HG03457 (cell line): ENCODE results near the gene FAM83D.
"Not testable (repeated sequence)": the region's sequence is repeated elsewhere in the genome, so short reads cannot be mapped to it uniquely, and the experiment has no call there.

Source experiments
- ATAC-seq: cut with Tn5 transposase; IDR thresholded peaks from one replicate; pipeline ENCODE4 v1.9.1; 2021; ENCODE audit warnings: moderate number of reproducible peaks; ENCODE audit not compliant: unreplicated experiment

Gene FAM83D

GRCh38 chr20:38932457-38933120, 6.4 kb downstream of the FAM83D start:
- ATAC-seq = no peak

DNA sequence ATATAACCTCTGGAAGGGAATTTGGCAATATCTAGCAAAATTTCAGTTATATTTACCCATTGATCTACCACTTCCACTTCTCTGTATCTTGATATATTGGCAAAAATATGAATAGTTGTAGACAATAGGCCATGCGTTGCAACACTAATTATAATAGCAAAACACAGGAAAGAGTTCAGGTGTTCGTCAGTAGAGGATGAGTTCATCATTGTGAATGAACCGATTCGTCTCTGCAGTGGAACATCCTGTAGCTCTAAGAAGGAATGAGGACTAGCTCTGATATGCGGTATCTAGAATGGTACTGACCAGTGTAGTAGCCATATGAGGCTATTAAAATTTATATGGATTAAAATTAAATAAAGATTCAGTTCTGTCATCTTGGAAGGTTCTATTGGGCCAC, 8.3 kb downstream of the FAM83D start:
- no peak for ATAC-seq

DNA sequence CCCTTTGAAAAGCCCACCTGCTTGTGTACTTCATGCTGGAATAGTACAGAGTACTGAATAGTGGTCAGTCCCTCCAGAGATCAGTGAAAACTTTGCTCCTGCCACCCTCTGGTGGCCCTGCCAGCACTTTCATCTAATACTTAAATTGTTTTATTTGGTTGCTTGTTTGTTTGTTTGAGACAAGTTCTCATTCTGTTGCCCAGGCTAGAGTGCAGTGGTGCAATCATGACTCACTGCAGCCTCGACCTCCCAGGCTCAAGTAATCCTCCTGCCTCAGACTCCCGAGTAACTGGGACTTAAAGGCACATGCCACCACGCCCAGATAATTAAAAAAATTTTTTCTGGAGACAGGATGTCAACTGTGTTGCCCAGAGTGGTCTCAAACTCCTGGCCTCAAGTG, 9.1 kb downstream of the FAM83D start:
- no peak for ATAC-seq

- no peak for ATAC-seq
Measured at GRCh38 chr20:38935967-38936407, 9.8 kb downstream of the FAM83D start.

GRCh38 chr20:38937000-38937399, 10.8 kb downstream of the FAM83D start:
- ATAC-seq = no peak

- no peak for ATAC-seq
Measured at GRCh38 chr20:38937978-38938473, 11.8 kb downstream of the FAM83D start.

GRCh38 chr20:38939686-38940085, 13.5 kb downstream of the FAM83D start:
- no peak for ATAC-seq

- ATAC-seq = no peak
Measured at GRCh38 chr20:38940644-38941043, 14.4 kb downstream of the FAM83D start.

- ATAC-seq = no peak
Measured at GRCh38 chr20:38941726-38942389, 15.6 kb downstream of the FAM83D start.

GRCh38 chr20:38945012-38945411, 18.8 kb downstream of the FAM83D start:
- no peak for ATAC-seq

DNA sequence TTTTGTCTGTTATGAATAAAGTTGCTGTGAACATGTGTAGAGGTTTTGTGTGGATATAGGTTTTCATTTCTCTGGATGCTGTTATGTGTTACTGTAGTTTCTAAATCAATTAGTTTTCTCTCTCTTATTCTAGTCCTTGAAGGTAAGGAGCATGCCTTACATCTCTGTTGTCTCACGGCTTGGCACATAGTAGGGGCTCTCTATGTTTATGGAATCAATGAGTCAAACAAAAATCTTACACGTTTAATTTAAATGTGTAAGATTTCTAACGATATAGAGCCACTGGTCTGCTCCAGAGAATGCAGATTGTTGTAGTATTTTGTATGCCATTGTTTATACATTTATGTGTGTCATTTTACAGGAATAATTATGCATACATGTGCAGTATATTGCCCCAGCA, 20.6 kb downstream of the FAM83D start:
- no peak for ATAC-seq

- ATAC-seq = no peak
Measured at GRCh38 chr20:38947931-38948362, 21.7 kb downstream of the FAM83D start.

DNA sequence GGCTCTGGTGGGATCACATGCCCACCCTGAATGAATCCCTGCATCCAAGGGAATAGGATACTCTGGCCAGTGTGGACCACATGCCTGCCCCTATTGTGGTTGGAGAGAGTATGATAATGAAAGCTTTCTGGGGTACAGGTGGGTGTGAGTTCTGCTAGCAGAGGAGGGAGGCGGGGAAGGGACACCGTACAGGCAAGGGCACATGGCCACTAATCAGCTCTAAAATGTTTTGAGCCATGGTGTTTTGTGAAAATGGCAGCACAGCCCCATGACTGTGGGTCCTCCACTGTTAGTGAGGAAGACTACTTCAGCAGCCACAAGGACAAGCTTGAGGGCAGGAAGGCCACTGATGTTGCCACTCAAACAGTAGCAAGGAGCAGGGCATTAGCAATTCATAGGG, 24.0 kb downstream of the FAM83D start:
- no peak for ATAC-seq

DNA sequence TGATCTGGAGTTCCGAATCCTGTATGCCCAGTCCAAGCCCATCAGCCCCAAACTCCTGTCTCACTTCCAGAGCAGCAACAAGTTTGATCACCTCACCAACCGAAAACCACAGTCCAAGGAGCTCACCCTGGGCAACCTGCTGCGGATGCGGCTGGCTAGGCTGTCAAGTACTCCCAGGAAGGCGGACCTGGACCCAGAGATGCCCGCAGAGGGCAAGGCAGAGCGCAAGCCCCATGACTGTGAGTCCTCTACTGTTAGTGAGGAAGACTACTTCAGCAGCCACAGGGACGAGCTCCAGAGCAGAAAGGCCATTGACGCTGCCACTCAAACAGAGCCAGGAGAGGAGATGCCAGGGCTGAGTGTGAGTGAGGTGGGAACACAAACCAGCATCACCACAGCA, 25.4 kb downstream of the FAM83D start:
- no peak for ATAC-seq

- ATAC-seq = no peak
Measured at GRCh38 chr20:38952153-38952552, 25.9 kb downstream of the FAM83D start.

- no peak for ATAC-seq
Measured at GRCh38 chr20:38953630-38954340, 27.6 kb downstream of the FAM83D start.

DNA sequence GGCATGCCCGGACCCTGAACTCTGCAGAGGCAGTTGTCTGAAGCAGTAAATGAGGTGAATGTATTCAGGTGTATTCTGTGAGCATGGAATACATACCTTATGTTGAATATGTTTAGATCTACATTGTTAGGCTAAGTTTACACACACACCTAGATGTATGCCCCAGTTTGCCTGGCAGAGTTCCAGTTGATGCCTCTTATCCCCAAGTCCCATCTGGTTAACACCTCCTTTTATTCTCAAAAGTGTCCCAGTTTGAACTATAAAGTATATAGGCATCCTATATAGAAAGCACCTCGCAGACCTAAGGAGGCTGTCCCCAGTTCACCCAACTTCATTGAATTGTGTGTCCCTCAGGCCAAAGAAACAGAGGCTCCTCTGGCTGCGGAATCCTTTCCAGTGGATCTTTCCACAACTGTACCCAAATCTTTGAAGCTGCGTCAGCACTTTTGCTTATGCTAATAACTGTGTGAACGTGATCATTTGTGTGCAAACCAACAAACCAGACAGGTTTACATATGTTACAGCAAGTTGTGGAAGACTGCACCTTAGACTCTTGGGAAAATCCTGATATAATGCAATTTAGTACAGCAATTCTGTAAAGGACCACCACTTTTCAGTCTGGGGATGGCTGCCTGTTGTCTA, 31.1 kb downstream of the FAM83D start:
- ATAC-seq = no peak

DNA sequence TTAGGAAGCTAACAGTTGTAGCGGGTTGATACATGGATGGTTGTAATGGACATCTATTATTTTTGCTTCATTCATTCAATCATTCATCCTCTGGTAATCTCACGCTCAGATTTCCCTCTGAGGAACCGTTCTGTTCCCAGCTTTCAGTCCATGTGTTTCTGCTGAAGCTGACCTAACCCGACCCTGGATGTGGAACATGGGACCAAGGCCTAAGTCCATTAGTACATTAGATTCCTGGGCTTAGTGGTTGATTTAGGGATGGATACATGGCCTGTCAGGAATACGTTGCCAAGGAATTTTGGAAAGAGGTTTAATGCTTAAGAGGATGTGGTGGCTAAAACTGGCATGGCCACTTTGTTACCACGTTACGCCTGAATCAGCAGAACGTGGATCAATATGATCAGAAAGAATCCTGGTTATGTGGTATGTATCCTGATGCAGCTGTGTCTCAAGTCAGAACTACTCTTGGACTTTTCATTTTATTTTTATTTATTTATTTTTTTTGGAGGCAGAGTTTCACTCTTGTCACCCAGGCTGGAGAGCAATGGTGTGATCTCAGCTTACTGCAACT, 31.8 kb downstream of the FAM83D start:
- no peak for ATAC-seq

GRCh38 chr20:38960187-38960687, 34.0 kb downstream of the FAM83D start:
- ATAC-seq = not testable (repeated sequence)

DNA sequence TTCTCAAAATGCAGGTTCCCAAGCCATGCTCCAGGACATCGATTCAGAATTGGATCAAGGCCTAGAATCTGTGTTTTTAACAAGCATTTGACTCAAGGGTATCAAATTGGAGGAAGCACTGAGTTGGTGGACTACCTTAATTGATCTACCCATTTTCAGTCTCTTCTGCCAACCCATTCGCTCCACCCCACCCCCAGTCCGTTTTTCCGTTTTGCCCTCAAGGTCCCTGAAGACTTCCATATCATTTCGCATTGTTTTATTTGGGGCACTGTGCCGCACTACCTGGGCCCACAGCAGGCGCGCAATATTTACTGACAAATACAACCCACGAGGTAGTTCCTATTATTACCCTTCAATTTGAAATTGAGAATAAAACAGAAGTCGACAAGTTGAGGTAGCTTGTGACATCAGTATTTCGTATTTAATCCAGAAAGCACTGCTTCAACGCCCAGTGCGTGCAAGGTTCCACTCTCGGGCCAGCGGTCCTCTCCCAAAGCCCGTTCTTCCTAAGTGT, 35.4 kb downstream of the FAM83D start:
- no peak for ATAC-seq
